ENCODE results near the gene IFNE.

The IFNE gene

DNA sequence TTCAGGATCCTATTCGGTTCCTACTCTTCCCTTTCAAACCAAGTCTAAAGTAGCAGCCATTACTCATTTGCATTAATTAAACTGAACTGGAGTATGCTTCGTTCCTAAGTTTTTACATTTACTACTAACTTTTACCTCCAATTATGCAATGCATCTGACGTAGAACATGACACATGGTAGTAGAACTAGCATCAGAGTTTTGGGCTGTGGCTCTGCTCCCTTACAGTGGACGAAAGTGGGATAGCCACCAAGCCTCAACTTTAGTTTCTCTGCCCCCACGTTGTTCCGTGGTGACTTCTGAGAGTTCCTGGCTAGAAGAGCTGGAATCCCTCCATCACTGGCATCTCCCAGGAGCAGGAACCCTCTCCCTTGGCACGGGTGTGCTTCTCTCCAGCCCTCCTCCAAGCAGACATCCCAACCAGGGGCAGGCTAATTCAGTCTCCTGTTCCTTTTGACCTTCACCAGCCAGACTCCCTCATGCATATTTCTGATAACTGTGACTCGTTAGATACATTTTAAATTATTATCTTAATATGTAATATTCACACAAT, 2.9 kb downstream of the IFNE start:
- no peaks in the 10 kb centered on the region for H3K4me1 ChIP-seq
- no peaks in the 10 kb centered on the region for H3K27me3 ChIP-seq
- no peak overlapping the region for H3K4me3 ChIP-seq (ENCODE audit: low read depth, low read length)
- no peaks in the 10 kb centered on the region for H3K9me3 ChIP-seq
- no peak for DNase-seq
- no peaks in the 10 kb centered on the region for H3K36me3 ChIP-seq
- TF ChIP-seq, protein P1, sequence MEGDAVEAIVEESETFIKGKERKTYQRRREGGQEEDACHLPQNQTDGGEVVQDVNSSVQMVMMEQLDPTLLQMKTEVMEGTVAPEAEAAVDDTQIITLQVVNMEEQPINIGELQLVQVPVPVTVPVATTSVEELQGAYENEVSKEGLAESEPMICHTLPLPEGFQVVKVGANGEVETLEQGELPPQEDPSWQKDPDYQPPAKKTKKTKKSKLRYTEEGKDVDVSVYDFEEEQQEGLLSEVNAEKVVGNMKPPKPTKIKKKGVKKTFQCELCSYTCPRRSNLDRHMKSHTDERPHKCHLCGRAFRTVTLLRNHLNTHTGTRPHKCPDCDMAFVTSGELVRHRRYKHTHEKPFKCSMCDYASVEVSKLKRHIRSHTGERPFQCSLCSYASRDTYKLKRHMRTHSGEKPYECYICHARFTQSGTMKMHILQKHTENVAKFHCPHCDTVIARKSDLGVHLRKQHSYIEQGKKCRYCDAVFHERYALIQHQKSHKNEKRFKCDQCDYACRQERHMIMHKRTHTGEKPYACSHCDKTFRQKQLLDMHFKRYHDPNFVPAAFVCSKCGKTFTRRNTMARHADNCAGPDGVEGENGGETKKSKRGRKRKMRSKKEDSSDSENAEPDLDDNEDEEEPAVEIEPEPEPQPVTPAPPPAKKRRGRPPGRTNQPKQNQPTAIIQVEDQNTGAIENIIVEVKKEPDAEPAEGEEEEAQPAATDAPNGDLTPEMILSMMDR (IDR thresholded peaks at IDR 0.05; ENCODE audit: low read depth, low read length): no peak

DNA sequence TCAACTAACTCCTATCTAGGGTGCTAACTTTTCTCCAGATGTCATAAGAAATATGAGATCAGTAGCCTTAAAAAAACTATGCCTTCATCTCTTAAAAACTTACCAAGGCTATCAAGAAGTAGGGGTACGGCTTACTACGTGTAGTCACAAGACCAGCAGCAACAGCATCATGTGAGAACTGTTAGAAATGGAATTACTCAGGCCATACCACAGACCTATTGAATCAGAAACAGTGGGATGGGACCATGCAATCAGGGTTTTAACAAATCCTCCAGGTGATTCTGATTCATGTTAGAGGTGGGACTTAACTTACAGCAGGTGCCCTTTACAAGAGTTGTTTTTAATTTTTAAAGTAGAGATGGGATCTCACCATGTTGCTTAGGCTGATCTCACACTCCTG, 4.6 kb downstream of the IFNE start:
- Histone ChIP-seq H3K4me3 (ENCODE audit: low read depth, low read length) (no peak overlapping the region), H3K9me3 (no peaks in the 10 kb centered on the region), H3K27me3 (no peaks in the 10 kb centered on the region), H3K4me1 (no peaks in the 10 kb centered on the region), H3K36me3 (no peaks in the 10 kb centered on the region)
- TF ChIP-seq, protein P1 (IDR thresholded peaks at IDR 0.05; ENCODE audit: low read depth, low read length): no peak
- no peak for DNase-seq

DNA sequence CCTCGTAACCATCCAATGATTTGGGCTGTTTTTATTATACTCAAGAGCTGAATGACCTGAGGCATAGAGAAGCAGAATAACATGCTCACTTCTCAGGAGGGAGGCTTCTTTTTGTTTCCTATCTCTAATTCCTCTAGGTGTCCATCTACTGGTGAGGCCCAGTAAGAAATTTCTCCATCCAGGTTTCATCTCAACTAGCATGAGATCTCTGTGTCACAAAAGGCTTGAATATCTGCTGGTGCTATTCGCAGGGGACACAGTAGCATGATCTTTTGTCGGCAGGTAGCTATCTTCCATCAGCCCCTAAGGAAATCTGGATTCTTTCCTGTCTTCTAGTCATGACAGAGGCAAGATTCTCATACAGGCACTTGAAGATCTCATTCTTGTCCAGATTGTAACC, 8.9 kb downstream of the IFNE start:
- TF ChIP-seq, protein P1 (IDR thresholded peaks at IDR 0.05; ENCODE audit: low read depth, low read length): no peak
- Histone ChIP-seq H3K4me3 (ENCODE audit: low read depth, low read length) (no peak overlapping the region), H3K9me3 (no peaks in the 10 kb centered on the region), H3K36me3 (no peaks in the 10 kb centered on the region), H3K27me3 (no peaks in the 10 kb centered on the region), H3K4me1 (no peaks in the 10 kb centered on the region)
- DNase-seq: no peak

DNA sequence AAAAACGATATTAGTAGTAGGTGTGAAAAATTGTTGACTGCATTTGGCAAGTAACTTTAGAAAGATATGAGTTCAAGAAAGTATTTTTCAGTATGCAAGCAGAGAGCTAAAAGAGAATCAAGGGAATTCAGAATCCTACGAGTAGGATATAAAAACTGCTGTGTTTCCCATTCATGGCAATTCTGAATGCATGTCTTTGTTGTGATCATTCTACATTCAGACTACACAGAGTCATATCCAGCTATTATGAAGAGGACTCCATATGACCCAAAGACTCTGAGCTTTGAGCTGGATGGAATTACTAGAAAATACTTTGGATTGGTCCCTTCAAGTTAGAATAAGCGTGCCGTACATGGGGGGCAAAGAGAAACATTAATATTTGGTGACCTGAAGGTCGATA, 12.0 kb downstream of the IFNE start:
- Histone ChIP-seq H3K4me1 (no peaks in the 10 kb centered on the region), H3K4me3 (ENCODE audit: low read depth, low read length) (no peak overlapping the region), H3K36me3 (no peaks in the 10 kb centered on the region), H3K9me3 (no peaks in the 10 kb centered on the region), H3K27me3 (no peaks in the 10 kb centered on the region)
- TF ChIP-seq, protein P1 (IDR thresholded peaks at IDR 0.05; ENCODE audit: low read depth, low read length): no peak
- no peak for DNase-seq

DNA sequence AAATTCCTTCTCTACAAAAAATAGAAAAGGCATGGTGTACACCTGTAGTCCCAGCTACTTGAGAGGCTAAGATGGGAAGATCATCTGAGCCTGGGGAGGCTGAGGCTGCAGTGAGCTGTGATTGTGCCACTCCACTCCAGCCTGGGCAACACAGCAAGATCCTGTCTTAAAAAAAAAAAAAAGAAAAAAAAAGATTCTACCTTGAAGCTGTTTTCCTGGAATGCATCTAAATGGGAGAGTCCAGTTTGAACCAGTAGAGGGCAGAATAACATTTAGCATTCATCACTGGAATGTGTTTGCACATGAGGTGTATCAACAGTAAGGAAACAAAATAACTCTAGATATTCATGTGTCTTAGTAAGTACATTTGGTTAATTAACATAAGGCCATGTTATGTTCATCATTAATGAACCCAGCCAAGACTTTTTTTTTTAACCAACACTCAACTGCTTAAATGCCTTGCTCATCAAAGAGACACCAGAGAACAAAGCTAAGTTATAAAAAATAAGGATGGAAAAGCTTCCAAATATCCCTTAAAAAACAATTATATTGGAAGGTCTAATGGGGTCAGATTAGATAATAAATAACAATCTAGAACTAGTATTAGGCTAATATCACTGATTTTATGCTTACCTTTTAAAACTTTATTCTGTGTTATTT, 16.1 kb downstream of the IFNE start:
- Histone ChIP-seq H3K9me3 (no peaks in the 10 kb centered on the region), H3K4me3 (ENCODE audit: low read depth, low read length) (no peak overlapping the region), H3K36me3 (no peaks in the 10 kb centered on the region), H3K4me1 (no peaks in the 10 kb centered on the region), H3K27me3 (no peaks in the 10 kb centered on the region)
- TF ChIP-seq, protein P1 (IDR thresholded peaks at IDR 0.05; ENCODE audit: low read depth, low read length): peak; percentile 72
- DNase-seq: no peak

DNA sequence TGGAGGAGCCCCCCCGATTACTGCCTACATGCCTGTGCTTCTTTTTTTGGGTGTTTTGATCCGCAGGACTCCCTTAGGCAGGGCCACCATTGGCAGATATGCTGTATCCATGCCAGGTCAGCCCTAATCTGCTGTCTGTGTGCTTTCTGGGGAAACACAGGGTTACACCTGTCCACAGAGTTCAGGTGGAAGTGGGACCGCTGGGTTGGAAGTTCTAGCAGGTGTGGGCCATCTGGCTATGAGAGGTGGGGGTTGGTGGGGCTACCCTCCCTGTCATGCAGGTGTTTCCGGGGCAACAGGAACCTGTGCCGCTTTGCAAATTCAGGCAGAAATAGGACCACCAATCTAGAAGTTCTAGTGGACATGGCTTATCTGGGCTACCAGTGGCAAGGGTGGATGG, 17.0 kb downstream of the IFNE start:
- H3K36me3 ChIP-seq: no peaks in the 10 kb centered on the region
- DNase-seq: no peak

More for the DNA sequence above, 17.0 kb downstream of the IFNE start:
- Histone ChIP-seq H3K4me1 (no peaks in the 10 kb centered on the region), H3K4me3 (ENCODE audit: low read depth, low read length) (no peak overlapping the region), H3K9me3 (no peaks in the 10 kb centered on the region), H3K27me3 (no peaks in the 10 kb centered on the region)
- TF ChIP-seq, protein P1 (IDR thresholded peaks at IDR 0.05; ENCODE audit: low read depth, low read length): no peak
